GM21515 (cell line): ENCODE results near the gene RRP36.
"Not testable (repeated sequence)": the region's sequence is repeated elsewhere in the genome, so short reads cannot be mapped to it uniquely, and the experiment has no call there.

Experiments
- ATAC-seq: cut with Tn5 transposase; IDR thresholded peaks from one replicate; pipeline ENCODE4 v1.9.1; 2021; ENCODE audit not compliant: unreplicated experiment

The RRP36 gene

DNA sequence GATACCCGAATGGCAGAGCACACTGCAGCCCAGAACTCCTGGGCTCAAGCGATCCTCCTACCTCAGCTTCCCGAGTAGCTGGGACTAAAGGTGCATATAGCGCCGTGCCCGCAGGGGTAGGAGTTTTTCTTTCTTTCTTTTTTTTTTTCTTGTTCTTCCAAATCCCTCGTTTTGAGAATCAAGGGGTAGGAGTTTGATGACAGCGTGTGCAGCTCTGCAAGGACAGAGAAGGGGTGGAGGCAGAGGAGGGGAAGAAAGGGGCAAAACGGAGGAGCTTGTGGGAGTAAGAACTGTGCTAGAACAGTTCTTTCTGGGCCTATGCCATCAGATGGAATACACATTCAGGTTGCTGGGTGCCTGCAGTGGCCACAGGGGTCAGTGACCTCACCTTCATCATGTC lies 15.3 kb downstream of the RRP36 start:
- ATAC-seq = no peak

GRCh38 chr6:43037197-43037596 lies 15.8 kb downstream of the RRP36 start:
- ATAC-seq = no peak

DNA sequence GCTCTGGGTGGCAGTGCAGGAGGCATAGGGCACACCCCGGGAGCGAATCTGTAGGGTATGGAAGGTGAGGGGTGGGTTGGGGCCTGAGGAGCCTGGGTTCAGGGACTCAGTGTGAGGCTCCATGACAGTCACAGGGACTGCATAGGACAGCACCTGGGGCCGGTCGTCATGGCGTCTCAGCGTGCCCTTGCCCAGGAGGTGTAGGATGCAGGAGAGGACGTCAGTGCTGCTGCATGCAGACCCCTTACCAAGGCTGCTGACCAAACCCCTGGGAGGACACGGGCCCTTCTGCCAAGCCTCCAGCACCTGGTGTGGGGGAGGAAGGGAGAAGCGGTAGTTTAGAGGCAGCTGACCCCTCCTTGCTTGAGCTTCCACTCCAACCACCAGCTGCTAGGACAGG lies 16.3 kb downstream of the RRP36 start:
- no peak for ATAC-seq

DNA sequence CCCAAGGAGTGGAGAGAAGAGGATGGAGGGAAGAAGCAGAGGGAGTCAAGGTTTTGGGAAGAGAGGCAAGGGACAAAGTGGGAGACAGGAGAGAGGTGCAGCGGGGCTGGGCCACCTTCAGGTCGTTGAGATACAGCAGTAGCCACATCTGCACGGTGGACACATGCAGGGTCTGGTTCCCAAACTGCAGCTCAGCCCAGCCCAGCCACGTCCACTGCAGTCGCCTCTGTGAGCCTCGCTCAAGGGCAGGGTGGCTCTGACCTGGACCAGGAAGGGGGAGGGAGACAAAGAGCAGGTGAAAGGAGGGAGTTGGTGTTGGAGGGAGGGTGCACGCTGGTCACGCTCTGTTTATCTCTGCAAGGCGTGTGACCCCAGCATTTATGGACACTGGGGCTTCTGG lies 17.3 kb downstream of the RRP36 start:
- ATAC-seq = no peak

DNA sequence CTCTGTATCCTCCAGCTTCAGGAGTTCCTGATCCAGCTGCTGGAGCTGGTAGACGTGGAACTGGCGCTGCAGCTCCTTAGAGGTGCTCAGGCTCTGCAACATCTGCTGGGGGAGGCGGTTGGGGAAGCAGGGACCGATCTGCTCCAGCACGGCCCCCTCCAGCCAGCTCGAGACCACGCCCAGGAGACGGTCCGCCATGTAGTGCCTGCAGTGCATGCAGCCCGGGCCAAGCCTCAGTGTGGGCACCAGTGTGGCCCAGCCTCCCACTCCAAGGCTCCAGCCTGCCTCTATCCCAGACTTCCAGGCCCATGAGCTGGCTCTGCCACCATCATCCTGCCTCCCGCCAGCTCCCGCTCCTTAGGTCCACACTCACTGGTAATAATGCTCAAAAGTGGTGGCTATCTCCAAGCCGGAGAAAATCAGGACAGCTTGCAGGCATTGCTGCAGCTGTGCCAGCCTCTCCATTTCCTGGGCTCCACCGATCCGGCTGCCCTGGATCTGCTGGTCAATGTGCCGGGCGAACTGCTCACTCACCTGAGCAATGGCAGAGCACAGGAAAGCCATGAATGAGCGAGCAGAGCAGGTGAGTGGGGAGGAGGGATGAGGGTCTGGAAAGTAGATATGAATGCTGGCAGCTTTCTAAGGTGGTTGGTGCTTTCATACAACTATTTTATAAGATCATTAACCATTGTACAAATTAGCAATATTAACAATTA lies 19.3 kb downstream of the RRP36 start:
- no peak for ATAC-seq

- not testable (repeated sequence) for ATAC-seq
Measured at GRCh38 chr6:43041475-43041874, 20.1 kb downstream of the RRP36 start.

DNA sequence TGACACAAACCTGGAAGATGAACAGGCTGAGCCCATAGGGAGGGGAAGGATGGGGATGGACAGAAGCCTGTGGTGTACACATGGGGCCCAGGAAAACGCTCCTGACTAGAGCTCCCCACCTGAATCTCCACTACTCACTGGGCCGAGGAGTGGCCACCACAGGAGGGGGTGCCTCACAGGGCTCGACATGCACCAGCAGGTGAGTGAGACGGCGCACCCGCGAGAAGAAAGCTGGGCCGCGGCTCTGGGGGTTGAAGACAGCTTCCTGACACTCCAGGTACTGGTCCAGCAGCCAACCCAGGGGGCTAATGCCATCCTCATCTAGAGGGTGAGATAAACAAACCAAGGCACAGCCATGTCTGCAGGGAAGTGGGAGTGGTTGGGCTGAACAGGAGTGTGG lies 21.9 kb downstream of the RRP36 start:
- ATAC-seq = no peak

DNA sequence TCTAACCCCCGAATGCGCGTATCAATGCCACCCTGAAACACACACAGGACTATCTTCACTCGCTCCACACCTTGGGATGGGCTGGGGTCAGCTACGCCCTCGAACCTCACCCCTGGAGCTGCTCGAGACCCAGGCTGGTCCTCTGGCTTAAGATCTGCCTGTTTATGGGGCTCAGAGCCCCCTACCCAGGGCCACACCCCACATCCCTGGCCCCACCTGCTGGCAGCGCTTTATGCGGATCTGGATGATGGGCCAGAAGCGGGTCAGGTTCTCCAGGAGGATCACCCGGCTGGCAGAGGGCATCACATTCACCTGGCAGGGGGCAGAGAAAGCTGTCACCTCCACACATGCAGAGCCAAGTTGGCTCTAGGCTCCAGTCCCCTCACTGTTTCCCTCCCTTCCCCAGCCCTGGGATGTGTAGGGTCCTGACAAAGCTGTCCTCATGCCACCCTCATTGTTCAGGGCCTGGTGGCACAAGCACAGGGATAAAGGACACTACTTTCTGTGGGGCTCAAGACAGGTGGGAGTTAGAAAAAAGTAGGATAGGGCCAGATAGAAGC lies 24.0 kb downstream of the RRP36 start:
- no peak for ATAC-seq

- ATAC-seq = no peak
Measured at GRCh38 chr6:43047998-43048397, 26.6 kb downstream of the RRP36 start.

GRCh38 chr6:43050981-43051380 lies 29.6 kb downstream of the RRP36 start:
- ATAC-seq = no peak

DNA sequence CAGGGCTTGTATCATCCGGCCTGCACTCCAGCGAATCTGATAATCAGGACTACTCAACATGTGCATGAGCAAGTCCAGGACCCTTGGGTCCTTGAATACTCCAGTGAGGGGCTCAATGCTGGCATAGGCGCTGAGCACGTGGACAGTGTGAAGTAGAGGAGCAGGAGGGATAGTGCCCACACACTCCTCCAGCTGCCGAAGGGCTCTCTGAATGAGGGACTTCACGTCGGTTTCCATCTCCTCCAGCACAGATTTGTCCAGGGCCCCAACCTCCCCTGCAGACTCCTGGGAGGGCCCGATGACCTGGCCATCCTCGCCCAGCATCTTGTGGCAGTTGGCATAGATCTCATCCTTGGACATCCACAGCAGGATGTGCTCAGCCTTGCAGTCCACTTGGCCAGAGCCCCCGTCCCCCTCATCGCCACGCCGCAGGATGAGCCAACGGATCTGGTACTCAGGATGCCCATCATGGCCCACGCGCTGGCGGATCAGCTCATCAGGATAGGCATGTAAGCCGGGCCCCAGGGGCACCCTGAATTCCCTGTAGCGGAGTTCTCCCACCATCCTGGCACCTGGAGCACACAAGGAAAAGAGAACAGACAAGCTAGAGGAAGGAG lies 30.9 kb downstream of the RRP36 start:
- no peak for ATAC-seq

GRCh38 chr6:43052842-43053544 lies 31.6 kb downstream of the RRP36 start:
- no peak for ATAC-seq

DNA sequence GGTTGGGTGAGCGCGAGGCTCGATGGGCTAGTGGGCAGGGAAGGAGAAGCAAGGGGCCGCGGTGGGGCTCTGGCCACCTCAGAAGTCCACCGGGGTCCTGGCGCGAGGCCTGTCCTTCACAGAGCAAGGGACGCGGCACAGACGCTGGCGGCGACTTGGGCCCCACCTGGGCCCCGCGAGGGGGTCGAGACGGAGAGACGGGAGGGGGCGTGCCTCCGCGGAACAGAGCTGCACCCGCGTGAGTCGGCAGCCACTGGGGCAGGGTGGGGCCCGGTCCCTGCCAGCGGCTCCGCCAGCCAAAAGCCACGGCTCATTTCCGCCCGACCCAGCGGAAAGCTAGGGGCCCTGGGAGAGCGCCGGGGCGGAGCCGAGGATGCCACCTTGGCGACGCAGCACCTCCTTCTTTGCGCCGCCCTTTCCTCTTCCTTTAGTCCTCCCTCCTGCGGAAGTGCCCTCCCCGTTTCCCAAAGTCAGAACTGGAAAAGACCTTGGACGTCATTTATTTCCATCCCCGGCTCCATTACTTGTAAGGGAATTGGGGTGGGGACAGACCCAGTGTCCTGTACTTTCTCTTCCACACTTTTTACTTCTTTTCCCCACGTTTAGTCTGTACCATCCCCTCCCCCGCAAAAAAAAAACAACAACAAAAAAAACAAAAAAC lies 32.3 kb downstream of the RRP36 start, which contains the start of gene CUL7:
TSS of gene CUL7 (minus strand) at position 307 of the 661 bp plus-strand sequence. CDS start 1,063 bp downstream, outside the sequence.
- ATAC-seq = peak; percentile 77

DNA sequence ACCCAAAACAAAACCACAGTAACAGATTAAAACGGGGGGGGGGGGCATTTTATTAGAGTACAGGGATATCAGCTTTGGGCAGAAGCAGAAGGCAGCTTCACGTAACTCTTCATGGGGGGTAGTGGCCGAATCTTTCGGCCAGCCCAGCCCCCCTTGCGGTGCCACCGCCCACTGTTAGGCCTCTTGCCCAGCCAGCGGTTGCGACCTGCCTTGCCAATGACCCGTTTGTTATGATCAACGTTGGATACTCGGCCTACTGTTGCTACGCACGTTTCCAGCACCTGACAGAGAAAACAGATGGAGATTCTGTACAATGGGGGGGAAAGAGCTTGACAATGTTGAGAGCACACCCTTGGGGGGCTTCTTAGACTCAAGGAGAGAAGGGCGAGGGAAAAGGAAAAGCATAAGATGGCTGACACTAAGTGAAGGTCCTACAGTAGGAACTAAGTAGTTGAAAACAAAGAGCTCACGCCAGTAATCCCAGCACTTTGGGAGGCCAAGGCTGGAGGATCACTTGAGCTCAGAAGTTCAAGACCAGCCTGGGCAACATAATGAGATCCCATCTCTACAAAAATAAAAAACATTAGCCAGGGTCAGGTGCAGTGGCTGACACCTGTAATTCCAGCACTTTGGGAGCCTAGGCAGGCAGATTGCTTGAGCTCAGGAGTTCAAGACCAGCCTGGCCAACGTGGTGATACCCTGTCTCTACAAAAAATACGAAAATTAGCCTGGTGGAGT lies 33.0 kb downstream of the RRP36 start:
- ATAC-seq = no peak

DNA sequence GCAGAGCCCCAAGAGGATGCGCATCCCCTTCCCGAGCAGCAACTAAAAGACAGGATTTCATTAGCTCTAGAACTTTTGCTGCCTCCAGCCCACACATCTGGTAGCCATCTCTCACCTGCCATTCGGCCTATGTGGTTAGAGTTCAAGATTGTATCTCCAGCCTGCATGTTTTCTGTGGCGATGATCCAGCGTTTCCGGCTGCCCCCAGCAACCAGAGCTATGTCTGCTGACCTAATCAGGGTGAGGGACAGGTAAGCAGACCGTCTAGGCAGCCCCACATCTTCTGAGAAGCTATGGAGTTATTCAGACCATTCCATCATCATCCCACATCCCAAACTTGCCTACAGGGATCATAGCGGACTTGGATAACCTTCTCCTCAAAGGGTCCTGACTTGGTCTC lies 34.5 kb downstream of the RRP36 start:
- ATAC-seq = no peak

GRCh38 chr6:43058531-43058930 lies 37.1 kb downstream of the RRP36 start:
- ATAC-seq = no peak

- ATAC-seq = peak; percentile 89
Measured at GRCh38 chr6:43059168-43060033, 38.0 kb downstream of the RRP36 start, which contains the start of the genes KLC4 and MRPL2. Gene KLC4 (plus strand): TSS chr6:43059631. CDS start chr6:43061336, 1,705 bp downstream. Gene MRPL2 (minus strand): TSS chr6:43059434. CDS start chr6:43059381, 53 bp downstream.

DNA sequence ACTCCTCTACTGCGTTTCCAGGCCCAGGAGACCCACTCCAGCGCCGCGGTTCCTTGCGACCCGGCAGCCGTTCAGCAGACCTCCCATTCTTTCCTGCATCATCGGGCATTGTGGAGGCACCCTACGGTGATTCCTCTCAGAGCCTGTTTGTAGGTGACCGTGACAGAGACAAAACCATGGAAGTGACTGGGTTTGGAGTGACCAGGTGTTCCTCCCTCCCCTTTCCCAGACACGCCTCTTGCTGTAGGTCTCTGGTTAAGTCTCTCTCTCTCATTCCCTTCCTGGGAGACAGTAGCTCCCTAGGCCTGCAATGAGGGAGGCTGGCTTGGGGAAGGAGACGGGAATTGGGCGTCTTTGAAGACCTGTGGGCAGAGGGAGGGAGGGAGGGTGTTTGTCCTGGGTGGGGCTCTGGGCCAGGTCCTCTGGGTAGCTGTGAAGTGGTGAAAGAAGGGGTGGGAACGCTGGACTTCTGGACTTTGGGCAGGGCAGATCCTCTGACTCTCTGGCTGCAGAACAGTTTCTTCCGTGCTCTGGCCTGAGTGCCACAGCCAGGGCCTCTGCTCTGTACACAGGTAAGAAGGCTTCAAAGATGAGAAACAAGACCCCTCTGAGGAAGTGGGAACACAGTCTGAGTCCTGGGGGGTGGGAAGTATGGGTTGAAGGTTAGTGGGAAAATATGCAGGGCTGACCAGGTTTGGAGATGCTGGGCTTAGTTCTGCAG lies 38.8 kb downstream of the RRP36 start:
- no peak for ATAC-seq
